Transverse colon (tissue), 4 donors: ENCODE data around the gene DNM1. TPM values are rescaled to one million over a fixed set of nuclear protein-coding genes. Genes with fewer than 3 reads are reported as not detected.

ENCODE experiments used
- DNase-seq: peaks from one replicate; pipeline ENCODE4 v3.0.0-alpha.2; 2019
- H3K27ac ChIP-seq, 4 donors: fragments of 200-600 bp; sonication (generic); 2 replicates each; pipeline ENCODE4 v1.5.1; 2016 to 2018; ENCODE audit warnings: inconsistent platforms in 4 of 4
- H3K27me3 ChIP-seq: fragments of 200-600 bp; sonication (generic); 2 replicates; pipeline ENCODE4 v1.5.1; 2017; ENCODE audit warnings: inconsistent platforms
- H3K36me3 ChIP-seq, 4 donors: fragments of 200-600 bp; sonication (generic); 2 replicates each; pipeline ENCODE4 v1.5.1; 2017 to 2019; ENCODE audit warnings: inconsistent platforms in 4 of 4
- H3K4me1 ChIP-seq, 4 donors: fragments of 200-600 bp; sonication (generic); 2 replicates each; pipeline ENCODE4 v1.5.1; 2017 to 2020; ENCODE audit warnings: inconsistent platforms in 4 of 4
- H3K4me3 ChIP-seq, 4 donors: fragments of 200-600 bp; sonication (generic); 1 replicate in 1 of 4; 2 replicates in 3 of 4; pipeline versions ENCODE4 v1.5.1 to v1.6.1; 2017 to 2019; ENCODE audit warnings: inconsistent platforms in 4 of 4
- H3K9me3 ChIP-seq, 2 donors: fragments of 200-600 bp; sonication (generic); 2 replicates each; pipeline ENCODE4 v1.5.1; 2017 to 2019; ENCODE audit warnings: inconsistent platforms in 2 of 2
- CTCF ChIP-seq, 5 experiments: fragments of 200-600 bp in 3 of 5; fragments of 450-650 bp in 2 of 5; sonication (generic) in 3 of 5; IDR thresholded peaks; 1 replicate in 2 of 5; 2 replicates in 3 of 5; pipeline ENCODE4 v1.5.1; 2016 to 2017; ENCODE audit warnings: antibody characterized with exemption in 5 of 5, inconsistent platforms in 3 of 5, mild to moderate bottlenecking in 2 of 5, moderate library complexity in 1 of 5
- EP300 ChIP-seq: sonication (generic); formaldehyde crosslinking; IDR thresholded peaks from one replicate; pipeline ENCODE4 v1.6.1; 2017; ENCODE audit warnings: antibody characterized with exemption, low read depth
- POLR2A ChIP-seq: fragments of 450-650 bp; IDR thresholded peaks from one replicate; pipeline ENCODE4 v1.6.1; 2016; ENCODE audit warnings: antibody characterized with exemption, mild to moderate bottlenecking, moderate library complexity
- POLR2AphosphoS5 ChIP-seq, 3 donors: sonication (generic); formaldehyde crosslinking; IDR thresholded peaks; one replicate each; pipeline ENCODE4 v1.6.1; 2016; ENCODE audit warnings: antibody characterized with exemption in 3 of 3
- WGBS, 2 donors: methylation state at CpG; one replicate each; pipeline ENCODE4 v1.1.5; 2018; ENCODE audit warnings: low coverage in 1 of 2; 5-methylcytosine and 5-hydroxymethylcytosine counted together
- in situ Hi-C, 4 donors: fragments of 200-750 bp; cut with MboI; loops; one replicate each; pipeline versions ENCODE4 v1.15.0 to v1.15.1; 2017; ENCODE audit warnings: low sequenced_read_pairs in 3 of 4, low pct_ligation_motif_present in 1 of 4, low pct_unique_long_range_greater_than_20kb in 1 of 4
- intact Hi-C: fragments of 100-400 bp; cut with DNase I; formaldehyde crosslinking; loops from one replicate; pipeline ENCODE4 v1.15.1; 2023; ENCODE audit warnings: low total_unique reads
- total RNA-seq, 4 donors: library from RNA; depleted of rRNA; stranded (reverse); fragments of >200 nt; gene quantifications; one replicate each; pipeline ENCODE4 v1.1.0, GENCODE V29; 2016

Gene DNM1
- total RNA-seq, 4 donors from 2014 or later: 7.5 to 41.8 (median 14.3) TPM

- peaks cover 0 to 17% (median 11%) of the 10 kb centered on the region in 4 donors for H3K4me1 ChIP-seq
- H3K4me3 ChIP-seq: no peak overlapping the region
- TF ChIP-seq EP300: no peak
- TF ChIP-seq CTCF (IDR thresholded peaks at IDR 0.05): no peak
- TF ChIP-seq POLR2A: no peak
- no peak for TF ChIP-seq POLR2AphosphoS5 (IDR thresholded peaks at IDR 0.05)
- H3K36me3 ChIP-seq: peaks cover 0 to 22% (median 8%) of the 10 kb centered on the region in 4 donors
- no peak for DNase-seq
- in situ Hi-C loops: no loop called here
- H3K27ac ChIP-seq: no peak overlapping the region
- H3K9me3 ChIP-seq: no peaks in the 10 kb centered on the region
- no peaks in the 10 kb centered on the region for H3K27me3 ChIP-seq
- WGBS, 2 donors: 80 to 84% methylated on average over 2 to 7 of the region's 10 CpGs
- intact Hi-C loops: no loop called here
These were observed 40.8 kb upstream of the DNM1 start for GRCh38 chr9:128162215-128163026.

- DNase-seq: no peak
- intact Hi-C loops (no loop called here), in situ Hi-C loops (no loop called here)
- peaks cover 0 to 28% (median 11%) of the 10 kb centered on the region in 4 donors for H3K36me3 ChIP-seq
- TF ChIP-seq POLR2AphosphoS5 (IDR thresholded peaks at IDR 0.05) (no peak), EP300 (no peak), POLR2A (no peak), CTCF (IDR thresholded peaks at IDR 0.05) (no peak)
- H3K4me3 ChIP-seq: no peak overlapping the region
- peaks cover 0 to 17% (median 11%) of the 10 kb centered on the region in 4 donors for H3K4me1 ChIP-seq
- no peaks in the 10 kb centered on the region for H3K27me3 ChIP-seq
- no peak overlapping the region for H3K27ac ChIP-seq
- WGBS, 2 donors: 90 to 94% methylated on average over 3 to 6 of the region's 6 CpGs
- H3K9me3 ChIP-seq: no peaks in the 10 kb centered on the region
These were observed 40.1 kb upstream of the DNM1 start for GRCh38 chr9:128163027-128163515.

GRCh38 chr9:128163523-128164306 lies 39.5 kb upstream of the DNM1 start:
- intact Hi-C loops: no loop called here

More at GRCh38 chr9:128163523-128164306, 39.5 kb upstream of the DNM1 start:
- Histone ChIP-seq H3K27ac (no peak overlapping the region), H3K27me3 (no peaks in the 10 kb centered on the region), H3K4me3 (no peak overlapping the region), H3K4me1 (peaks cover 0 to 17% (median 11%) of the 10 kb centered on the region in 4 donors), H3K9me3 (no peaks in the 10 kb centered on the region), H3K36me3 (peaks cover 0 to 29% (median 11%) of the 10 kb centered on the region in 4 donors)
- in situ Hi-C loops: no loop called here
- no peak for TF ChIP-seq CTCF (IDR thresholded peaks at IDR 0.05)
- no peak for TF ChIP-seq POLR2AphosphoS5 (IDR thresholded peaks at IDR 0.05)
- no peak for TF ChIP-seq POLR2A
- TF ChIP-seq EP300: no peak
- 88% methylated on average over 8 of the region's 10 CpGs; no CpG with 5 or more reads in 1 of the 2 donors for WGBS, 2 donors
- no peak for DNase-seq
